Breast epithelium (tissue), 4 donors: ENCODE data around the gene CAB39L. TPM values are rescaled to one million over a fixed set of nuclear protein-coding genes. Genes with fewer than 3 reads are reported as not detected.
A peak's percentile ranks its signal among the peaks of the same experiment; 100 is the strongest.

ENCODE experiments used
- DNase-seq, 2 donors: peaks; one replicate each; pipeline ENCODE4 v3.0.0-alpha.2; 2019; ENCODE audit warnings: low spot score in 2 of 2
- H3K27ac ChIP-seq, 2 donors: fragments of 200-600 bp; sonication (generic) in 1 of 2; one replicate each; pipeline ENCODE4 v1.5.1; 2016 to 2019; ENCODE audit warnings: mild to moderate bottlenecking in 1 of 2
- H3K27me3 ChIP-seq, 2 donors: fragments of 200-600 bp; sonication (generic) in 1 of 2; one replicate each; pipeline versions ENCODE4 v1.5.1 to v1.6.0; 2017 to 2019; ENCODE audit warnings: control low read depth in 1 of 2, mild to moderate bottlenecking in 1 of 2
- H3K36me3 ChIP-seq: fragments of 200-600 bp; one replicate; pipeline ENCODE4 v1.5.1; 2019
- H3K4me1 ChIP-seq, 2 donors: fragments of 200-600 bp; sonication (generic); one replicate each; pipeline ENCODE4 v1.5.1; 2016 to 2019; ENCODE audit warnings: control low read depth in 1 of 2
- H3K4me3 ChIP-seq, 3 donors: fragments of 200-600 bp; sonication (generic); 1 replicate in 2 of 3; 2 replicates in 1 of 3; pipeline ENCODE4 v1.5.1; 2016 to 2019; ENCODE audit warnings: mild to moderate bottlenecking in 3 of 3, moderate library complexity in 2 of 3
- H3K9me3 ChIP-seq, 2 donors: fragments of 200-600 bp; sonication (generic) in 1 of 2; one replicate each; pipeline ENCODE4 v1.5.1; 2016 to 2019; ENCODE audit warnings: control low read depth in 1 of 2
- CTCF ChIP-seq, 3 donors: fragments of 450-650 bp; IDR thresholded peaks; one replicate each; pipeline ENCODE4 v1.5.1; 2016 to 2017; ENCODE audit warnings: antibody characterized with exemption in 3 of 3, mild to moderate bottlenecking in 3 of 3, moderate library complexity in 3 of 3
- POLR2A ChIP-seq: fragments of 450-650 bp; IDR thresholded peaks from one replicate; pipeline ENCODE4 v1.6.1; 2016; ENCODE audit warnings: antibody characterized with exemption, mild to moderate bottlenecking, moderate library complexity
- POLR2AphosphoS5 ChIP-seq, 3 donors: sonication (generic); formaldehyde crosslinking; IDR thresholded peaks; one replicate each; pipeline ENCODE4 v1.6.1; 2017; ENCODE audit warnings: antibody characterized with exemption in 3 of 3
- intact Hi-C: fragments of 100-400 bp; cut with DNase I; formaldehyde crosslinking; loops from one replicate; pipeline ENCODE4 v1.15.1; 2023; ENCODE audit warnings: low total_unique reads
- total RNA-seq, 3 donors: library from RNA; depleted of rRNA; stranded (reverse); fragments of >200 nt; gene quantifications; one replicate each; pipeline ENCODE4 v1.1.0, GENCODE V29; 2016

CAB39L gene
- total RNA-seq, 3 donors from 2014 or later, result 40.0 to 92.1 (median 44.8) TPM

DNA sequence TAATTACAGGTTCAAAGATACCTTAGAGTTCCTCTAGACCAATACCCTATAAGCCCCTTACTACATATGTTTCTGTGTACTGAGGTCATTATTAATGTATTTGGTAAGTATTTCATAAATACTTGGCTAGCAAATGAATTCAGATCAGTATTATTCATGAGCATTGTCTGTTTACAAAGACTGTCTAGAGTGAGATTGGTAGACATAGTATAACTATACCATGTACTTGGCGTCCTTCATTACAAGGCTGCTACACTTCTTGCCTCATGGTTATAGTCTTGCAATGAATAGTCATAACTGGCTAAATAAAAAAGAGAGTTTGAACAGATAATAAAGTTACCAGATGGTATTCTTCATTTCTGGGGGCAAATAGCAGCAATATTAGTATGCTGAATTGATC lies 12.3 kb upstream of the CAB39L start:
- Histone ChIP-seq H3K4me3 (no peak overlapping the region), H3K9me3 (no peaks in the 10 kb centered on the region), H3K36me3 (no peaks in the 10 kb centered on the region), H3K27me3 (no peaks in the 10 kb centered on the region), H3K4me1 (no peaks in the 10 kb centered on the region), H3K27ac (no peak overlapping the region)
- intact Hi-C loops, result no loop called here
- DNase-seq, result no peak
- TF ChIP-seq POLR2A (no peak), CTCF (IDR thresholded peaks at IDR 0.05) (no peak), POLR2AphosphoS5 (IDR thresholded peaks at IDR 0.05) (no peak)

DNA sequence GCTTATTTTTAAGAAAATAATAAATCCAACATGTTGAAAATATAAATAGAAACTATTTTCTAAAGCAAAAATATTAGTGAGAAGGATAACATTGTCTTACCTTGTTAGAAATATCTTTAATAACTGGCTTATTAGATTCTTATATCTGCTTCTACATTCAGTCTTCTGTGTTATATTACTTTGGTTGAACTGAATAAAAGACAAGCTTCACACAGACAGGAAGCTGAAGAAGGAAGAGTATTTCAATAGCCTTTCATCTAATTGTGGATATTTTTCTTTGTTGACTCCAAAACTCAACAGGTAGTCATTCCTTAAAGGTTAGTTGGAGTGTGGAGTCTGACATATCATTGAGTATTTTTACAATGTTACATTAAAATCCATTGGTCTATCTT lies 11.1 kb upstream of the CAB39L start:
- no peak for DNase-seq
- TF ChIP-seq POLR2A (no peak), CTCF (IDR thresholded peaks at IDR 0.05) (no peak), POLR2AphosphoS5 (IDR thresholded peaks at IDR 0.05) (no peak)
- Histone ChIP-seq H3K9me3 (no peaks in the 10 kb centered on the region), H3K27ac (peak overlapping the region in 1 of 2 donors; percentile 14), H3K4me3 (no peak overlapping the region), H3K4me1 (no peaks in the 10 kb centered on the region), H3K27me3 (no peaks in the 10 kb centered on the region), H3K36me3 (no peaks in the 10 kb centered on the region)
- intact Hi-C loops, result no loop called here

DNA sequence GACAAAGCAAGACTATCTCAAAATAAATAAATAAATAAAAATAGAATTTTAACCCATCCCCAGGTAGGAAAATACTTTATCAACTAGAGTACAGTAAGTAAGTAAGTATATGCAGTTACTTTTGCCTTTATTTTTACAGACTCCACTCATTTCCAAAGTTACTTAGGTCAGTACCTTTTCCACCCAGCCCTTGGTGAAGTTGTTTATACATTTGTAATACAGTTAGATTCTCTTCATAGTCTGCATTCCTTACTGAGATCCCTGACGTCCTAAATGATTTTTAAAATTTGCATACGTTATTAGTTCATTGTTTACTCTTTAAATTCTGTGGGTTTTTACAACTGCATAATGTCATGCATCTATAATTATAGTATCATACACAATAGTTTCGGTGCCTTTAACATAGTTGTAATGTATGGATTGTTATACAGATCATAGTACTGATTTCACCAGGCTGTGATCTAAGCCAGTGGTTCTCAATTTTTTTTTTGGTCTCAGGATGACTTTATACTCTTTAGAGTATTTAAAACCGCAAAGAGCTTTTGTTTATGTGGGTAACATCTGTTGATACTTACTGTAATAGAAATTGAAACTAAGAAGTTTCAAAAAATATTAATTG lies 10.6 kb upstream of the CAB39L start:
- Histone ChIP-seq H3K27ac (peak overlapping the region in 1 of 2 donors; percentile 14), H3K27me3 (no peaks in the 10 kb centered on the region), H3K4me3 (no peak overlapping the region), H3K4me1 (no peaks in the 10 kb centered on the region), H3K9me3 (no peaks in the 10 kb centered on the region), H3K36me3 (no peaks in the 10 kb centered on the region)
- no peak for DNase-seq
- intact Hi-C loops, result no loop called here
- no peak for TF ChIP-seq POLR2A
- TF ChIP-seq POLR2AphosphoS5 (IDR thresholded peaks at IDR 0.05), result no peak
- no peak for TF ChIP-seq CTCF (IDR thresholded peaks at IDR 0.05)

- DNase-seq, result no peak
- TF ChIP-seq POLR2AphosphoS5 (IDR thresholded peaks at IDR 0.05) (no peak), POLR2A (no peak), CTCF (IDR thresholded peaks at IDR 0.05) (no peak)
- intact Hi-C loops, result no loop called here
- H3K27me3 ChIP-seq, result no peaks in the 10 kb centered on the region
- H3K4me1 ChIP-seq, result no peaks in the 10 kb centered on the region
- no peaks in the 10 kb centered on the region for H3K9me3 ChIP-seq
- no peak overlapping the region for H3K4me3 ChIP-seq
- H3K36me3 ChIP-seq, result no peaks in the 10 kb centered on the region
- H3K27ac ChIP-seq, result no peak overlapping the region
Observed at GRCh38 chr13:49453465-49453864, 9.6 kb upstream of the CAB39L start.

GRCh38 chr13:49452725-49453457 lies 9.0 kb upstream of the CAB39L start:
- Histone ChIP-seq H3K36me3 (no peaks in the 10 kb centered on the region), H3K9me3 (no peaks in the 10 kb centered on the region), H3K27ac (no peak overlapping the region), H3K27me3 (no peaks in the 10 kb centered on the region), H3K4me1 (no peaks in the 10 kb centered on the region), H3K4me3 (no peak overlapping the region)
- TF ChIP-seq POLR2A (no peak), CTCF (IDR thresholded peaks at IDR 0.05) (no peak), POLR2AphosphoS5 (IDR thresholded peaks at IDR 0.05) (no peak)
- DNase-seq, result no peak
- intact Hi-C loops, result no loop called here
